Psoas muscle (tissue), 8 donors: ENCODE measurements around the gene TUBB6. TPM values are rescaled to one million over a fixed set of nuclear protein-coding genes. Genes with fewer than 3 reads are reported as not detected.

Experiments
- ATAC-seq, 4 donors: fragments of 200-7000 bp; cut with Tn5 transposase; one replicate each; pipeline ENCODE4 v1.9.1; 2020; ENCODE audit warnings: moderate library complexity in 3 of 4, mild to moderate bottlenecking in 2 of 4
- DNase-seq, 2 donors: peaks; one replicate each; pipeline ENCODE4 v3.0.0-alpha.2; 2020
- H3K27ac ChIP-seq: fragments of 200-600 bp; one replicate; pipeline ENCODE4 v1.8.0; 2022
- H3K27me3 ChIP-seq, 3 donors: fragments of 200-600 bp in 1 of 3; one replicate each; pipeline versions ENCODE4 v1.6.1 to v1.8.0; 2013 to 2022; ENCODE audit warnings: low read length in 2 of 3, mild to moderate bottlenecking in 2 of 3, moderate library complexity in 1 of 3; ENCODE audit not compliant: insufficient read depth in 3 of 3
- H3K36me3 ChIP-seq, 2 donors: fragments of 200-600 bp in 1 of 2; one replicate each; pipeline versions ENCODE4 v1.6.1 to v1.8.0; 2013 to 2022; ENCODE audit warnings: low read depth in 1 of 2, mild to moderate bottlenecking in 1 of 2, moderate library complexity in 1 of 2; ENCODE audit not compliant: insufficient read depth in 1 of 2
- H3K4me1 ChIP-seq: fragments of 200-600 bp; one replicate; pipeline ENCODE4 v1.8.0; 2022
- H3K4me3 ChIP-seq: fragments of 200-600 bp; one replicate; pipeline ENCODE4 v1.8.0; 2022; ENCODE audit warnings: mild to moderate bottlenecking
- H3K9me3 ChIP-seq: fragments of 200-600 bp; one replicate; pipeline ENCODE4 v1.8.0; 2022
- WGBS, 3 donors: extraction: QIAGEN DNeasy Blood & Tissue Kit; methylation state at CpG; one replicate each; pipeline versions ENCODE4 v1.1.6 to v1.1.7; 2013; 5-methylcytosine and 5-hydroxymethylcytosine counted together
- intact Hi-C, 2 donors: fragments of 100-400 bp; cut with DNase I; formaldehyde crosslinking; loops; one replicate each; pipeline versions ENCODE4 v1.11.0 to v1.14.2; 2022
- polyA plus RNA-seq, 3 donors: library from polyadenylated mRNA; stranded (reverse); fragments of 200-250 nt; gene quantifications; one replicate each; pipeline ENCODE4 v1.2.3, GENCODE V29; 2013
- total RNA-seq, 4 donors: library from RNA; stranded (reverse); fragmentation: NEBNext Ultra II Directional in 2 of 4; extraction: Animal tissue kit (Norgen Biotek cat#: 25700) in 2 of 4; gene quantifications; one replicate each; pipeline versions ENCODE4 v1.2.1 to v1.2.4, GENCODE V29; 2021 to 2023
- TF ChIP-seq, protein P1 (sequence below): fragments of 200-600 bp; IDR thresholded peaks from one replicate; pipeline ENCODE4 v1.8.0; 2022; ENCODE audit warnings: antibody characterized with exemption
- donor health status: healthy with polysubstance abuse.
- donor health status: DM: no; HTN: no; CAD: no; lungs with moderate emphysema.
- donor health status: Bipolar disorder and iron deficiency.
- donor health status: healthy.
- donor health status: DM: yes; HTN: yes; CAD: no.
- donor health status: DM: no; HTN: no; CAD: no.
- donor health status: DM: no; HTN: no; CAD: no.
- donor health status: DM: yes; HTN: yes; CAD: no.

TUBB6 gene
- total and polyA plus RNA-seq, 7 donors, result 12.5 to 46.7 (median 19.9) TPM

DNA sequence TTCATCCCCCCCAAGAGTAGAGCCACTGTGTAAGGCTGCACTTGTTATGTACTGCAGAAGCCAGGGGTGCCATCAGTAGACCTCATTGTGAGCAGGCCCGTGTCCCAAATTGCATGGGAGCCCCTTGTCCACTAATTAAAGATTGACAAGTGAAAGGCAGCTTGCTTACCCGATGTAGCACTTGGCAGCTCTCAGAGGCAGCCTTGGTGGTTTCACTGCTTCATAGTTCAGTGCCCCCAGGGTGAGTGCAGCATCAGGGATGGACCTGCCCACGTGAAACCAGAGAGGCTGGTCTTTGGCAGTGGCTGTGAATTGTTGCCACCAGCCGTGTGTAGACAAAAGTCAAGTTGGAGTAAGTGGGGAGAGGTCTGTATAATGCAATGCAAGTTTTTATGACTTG, 13.3 kb downstream of the TUBB6 start:
- intact Hi-C loops, result no loop called here
- no peaks in the 10 kb centered on the region for H3K4me1 ChIP-seq
- no peak for DNase-seq
- no peaks in the 10 kb centered on the region for H3K27me3 ChIP-seq
- no peak for ATAC-seq
- peaks cover 12 to 57% of the 10 kb centered on the region in 2 donors for H3K36me3 ChIP-seq
- H3K4me3 ChIP-seq, result no peak overlapping the region
- WGBS, 3 donors, result 41 to 55% (median 43%) methylated on average over 4 of the region's 4 CpGs
- no peaks in the 10 kb centered on the region for H3K9me3 ChIP-seq
- TF ChIP-seq, protein P1, sequence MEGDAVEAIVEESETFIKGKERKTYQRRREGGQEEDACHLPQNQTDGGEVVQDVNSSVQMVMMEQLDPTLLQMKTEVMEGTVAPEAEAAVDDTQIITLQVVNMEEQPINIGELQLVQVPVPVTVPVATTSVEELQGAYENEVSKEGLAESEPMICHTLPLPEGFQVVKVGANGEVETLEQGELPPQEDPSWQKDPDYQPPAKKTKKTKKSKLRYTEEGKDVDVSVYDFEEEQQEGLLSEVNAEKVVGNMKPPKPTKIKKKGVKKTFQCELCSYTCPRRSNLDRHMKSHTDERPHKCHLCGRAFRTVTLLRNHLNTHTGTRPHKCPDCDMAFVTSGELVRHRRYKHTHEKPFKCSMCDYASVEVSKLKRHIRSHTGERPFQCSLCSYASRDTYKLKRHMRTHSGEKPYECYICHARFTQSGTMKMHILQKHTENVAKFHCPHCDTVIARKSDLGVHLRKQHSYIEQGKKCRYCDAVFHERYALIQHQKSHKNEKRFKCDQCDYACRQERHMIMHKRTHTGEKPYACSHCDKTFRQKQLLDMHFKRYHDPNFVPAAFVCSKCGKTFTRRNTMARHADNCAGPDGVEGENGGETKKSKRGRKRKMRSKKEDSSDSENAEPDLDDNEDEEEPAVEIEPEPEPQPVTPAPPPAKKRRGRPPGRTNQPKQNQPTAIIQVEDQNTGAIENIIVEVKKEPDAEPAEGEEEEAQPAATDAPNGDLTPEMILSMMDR, result no peak
- H3K27ac ChIP-seq, result no peak overlapping the region

DNA sequence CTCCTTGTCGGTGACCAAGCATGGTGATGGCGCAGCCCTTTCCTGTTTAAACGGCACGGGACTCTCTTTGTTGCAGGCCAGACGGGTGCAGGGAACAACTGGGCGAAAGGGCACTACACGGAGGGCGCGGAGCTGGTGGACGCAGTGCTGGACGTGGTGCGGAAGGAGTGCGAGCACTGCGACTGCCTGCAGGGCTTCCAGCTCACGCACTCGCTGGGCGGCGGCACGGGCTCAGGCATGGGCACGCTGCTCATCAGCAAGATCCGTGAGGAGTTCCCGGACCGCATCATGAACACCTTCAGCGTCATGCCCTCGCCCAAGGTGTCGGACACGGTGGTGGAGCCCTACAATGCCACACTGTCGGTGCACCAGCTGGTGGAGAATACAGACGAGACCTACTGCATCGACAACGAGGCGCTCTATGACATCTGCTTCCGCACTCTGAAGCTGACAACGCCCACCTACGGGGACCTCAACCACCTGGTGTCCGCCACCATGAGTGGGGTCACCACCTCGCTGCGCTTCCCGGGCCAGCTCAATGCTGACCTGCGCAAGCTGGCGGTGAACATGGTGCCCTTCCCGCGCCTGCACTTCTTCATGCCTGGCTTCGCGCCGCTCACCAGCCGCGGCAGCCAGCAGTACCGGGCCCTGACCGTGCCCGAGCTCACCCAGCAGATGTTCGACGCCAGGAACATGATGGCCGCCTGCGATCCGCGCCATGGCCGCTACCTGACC, 17.1 kb downstream of the TUBB6 start:
- Histone ChIP-seq H3K4me3 (no peak overlapping the region), H3K27me3 (no peaks in the 10 kb centered on the region), H3K27ac (no peak overlapping the region), H3K9me3 (no peaks in the 10 kb centered on the region), H3K36me3 (peaks cover 19 to 95% of the 10 kb centered on the region in 2 donors), H3K4me1 (peaks cover 10% of the 10 kb centered on the region)
- WGBS, 3 donors, result 97 to 98% (median 97%) methylated on average over 55 to 58 of the region's 58 CpGs
- intact Hi-C loops, result no loop called here
- ATAC-seq (no peak), DNase-seq (no peak)
- TF ChIP-seq, protein P1, result no peak

DNA sequence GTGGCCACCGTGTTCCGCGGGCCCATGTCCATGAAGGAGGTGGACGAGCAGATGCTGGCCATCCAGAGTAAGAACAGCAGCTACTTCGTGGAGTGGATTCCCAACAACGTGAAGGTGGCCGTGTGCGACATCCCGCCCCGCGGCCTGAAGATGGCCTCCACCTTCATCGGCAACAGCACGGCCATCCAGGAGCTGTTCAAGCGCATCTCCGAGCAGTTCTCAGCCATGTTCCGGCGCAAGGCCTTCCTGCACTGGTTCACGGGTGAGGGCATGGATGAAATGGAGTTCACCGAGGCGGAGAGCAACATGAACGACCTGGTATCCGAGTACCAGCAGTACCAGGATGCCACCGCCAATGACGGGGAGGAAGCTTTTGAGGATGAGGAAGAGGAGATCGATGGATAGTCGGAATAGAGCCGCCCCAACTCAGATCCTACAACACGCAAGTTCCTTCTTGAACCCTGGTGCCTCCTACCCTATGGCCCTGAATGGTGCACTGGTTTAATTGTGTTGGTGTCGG, 17.7 kb downstream of the TUBB6 start:
- no peak overlapping the region for H3K27ac ChIP-seq
- TF ChIP-seq, protein P1, result no peak
- intact Hi-C loops, result no loop called here
- H3K27me3 ChIP-seq, result no peaks in the 10 kb centered on the region
- ATAC-seq (no peak), DNase-seq (no peak)
- H3K4me3 ChIP-seq, result no peak overlapping the region
- peaks cover 10% of the 10 kb centered on the region for H3K4me1 ChIP-seq
- H3K36me3 ChIP-seq, result peaks cover 20 to 98% of the 10 kb centered on the region in 2 donors
- H3K9me3 ChIP-seq, result no peaks in the 10 kb centered on the region
- 96 to 98% (median 97%) methylated on average over 29 of the region's 29 CpGs for WGBS, 3 donors

DNA sequence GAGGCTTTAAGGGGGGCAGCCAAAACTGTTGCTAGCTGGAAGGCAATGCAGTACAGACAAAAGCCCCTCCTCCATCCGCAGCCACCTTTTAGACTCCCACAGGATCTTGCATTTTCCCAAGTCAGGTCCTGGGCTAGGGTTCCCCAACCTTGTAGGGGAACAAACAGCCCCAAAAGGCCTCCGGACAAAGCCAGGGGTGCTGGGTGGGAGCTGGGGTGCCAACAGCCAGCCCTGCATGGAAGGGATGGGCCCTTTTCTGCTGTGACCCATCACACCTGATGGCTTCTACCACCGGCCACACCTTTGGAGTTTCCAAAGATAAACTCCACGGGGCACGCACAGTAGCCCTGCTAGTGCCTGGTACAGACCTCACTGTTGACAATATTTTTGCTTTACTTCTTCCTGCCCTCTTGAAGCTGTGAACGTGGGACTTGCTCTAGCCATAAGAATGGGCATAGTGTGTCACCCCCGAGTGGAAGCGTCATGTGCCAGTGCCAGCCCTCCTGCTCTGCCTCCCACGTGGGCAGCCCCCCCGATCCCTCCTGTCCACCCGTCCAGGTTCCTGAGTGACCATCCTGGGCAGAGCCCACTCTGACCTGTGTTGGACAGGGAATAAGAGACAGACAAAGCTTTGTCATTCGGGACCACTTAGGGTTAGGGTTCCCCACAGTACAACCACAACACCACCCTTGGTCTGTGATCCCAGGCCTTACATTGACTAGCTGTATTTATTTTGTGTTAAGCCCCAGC, 18.8 kb downstream of the TUBB6 start:
- H3K4me1 ChIP-seq, result peaks cover 10% of the 10 kb centered on the region
- no peaks in the 10 kb centered on the region for H3K27me3 ChIP-seq
- H3K27ac ChIP-seq, result no peak overlapping the region
- DNase-seq (no peak), ATAC-seq (no peak)
- H3K4me3 ChIP-seq, result no peak overlapping the region
- intact Hi-C loops, result no loop called here
- H3K36me3 ChIP-seq, result peaks cover 22 to 93% of the 10 kb centered on the region in 2 donors
- TF ChIP-seq, protein P1, result no peak
- 81 to 88% (median 88%) methylated on average over 12 of the region's 12 CpGs for WGBS, 3 donors
- no peaks in the 10 kb centered on the region for H3K9me3 ChIP-seq
